ENCODE results near the gene SMIM3.
"Not testable (repeated sequence)": the region's sequence is repeated elsewhere in the genome, so short reads cannot be mapped to it uniquely, and the experiment has no call there.

The SMIM3 gene

GRCh38 chr5:150778517-150779396 is at the start of gene SMIM3:
SMIM3 (plus strand) TSS chr5:150778757; CDS start chr5:150795441, 16,684 bp downstream.
- FAIRE-seq: no peak

- FAIRE-seq: no peak
Measured at GRCh38 chr5:150729859-150730258, 48.7 kb upstream of the SMIM3 start.

- FAIRE-seq: no peak
Measured at GRCh38 chr5:150731669-150732242, 46.8 kb upstream of the SMIM3 start.

- no peak for FAIRE-seq
Measured at GRCh38 chr5:150734579-150735384, 43.8 kb upstream of the SMIM3 start.

GRCh38 chr5:150738862-150739261 is 39.7 kb upstream of the SMIM3 start:
- FAIRE-seq: no peak

GRCh38 chr5:150740992-150741391 is 37.6 kb upstream of the SMIM3 start:
- no peak for FAIRE-seq

- not testable (repeated sequence) for FAIRE-seq
Measured at GRCh38 chr5:150742455-150743141, 36.0 kb upstream of the SMIM3 start.

GRCh38 chr5:150743142-150743488 is 35.4 kb upstream of the SMIM3 start:
- not testable (repeated sequence) for FAIRE-seq

- no peak for FAIRE-seq
Measured at GRCh38 chr5:150750469-150750868, 28.1 kb upstream of the SMIM3 start.

- FAIRE-seq: no peak
Measured at GRCh38 chr5:150751096-150751891, 27.3 kb upstream of the SMIM3 start.

GRCh38 chr5:150753463-150753862 is 25.1 kb upstream of the SMIM3 start:
- no peak for FAIRE-seq

GRCh38 chr5:150753863-150754262 is 24.7 kb upstream of the SMIM3 start:
- FAIRE-seq: no peak

- FAIRE-seq: no peak
Measured at GRCh38 chr5:150757087-150757649, 21.4 kb upstream of the SMIM3 start.

- FAIRE-seq: no peak
Measured at GRCh38 chr5:150758203-150758530, 20.4 kb upstream of the SMIM3 start.

GRCh38 chr5:150758531-150759333 is 19.8 kb upstream of the SMIM3 start, which contains the start of gene DCTN4:
DCTN4 (minus strand) TSS chr5:150759017; CDS start chr5:150758993, 24 bp downstream.
- peak; percentile 45 for FAIRE-seq

- no peak for FAIRE-seq
Measured at GRCh38 chr5:150759334-150759583, 19.3 kb upstream of the SMIM3 start.

- FAIRE-seq: no peak
Measured at GRCh38 chr5:150762211-150762610, 16.3 kb upstream of the SMIM3 start.

GRCh38 chr5:150763023-150763769 is 15.4 kb upstream of the SMIM3 start:
- no peak for FAIRE-seq

- FAIRE-seq: no peak
Measured at GRCh38 chr5:150764530-150764929, 14.0 kb upstream of the SMIM3 start.

Measured in colon (tissue), 2 donors.